ENCODE measurements around the gene SMG7. TPM values are rescaled to one million over a fixed set of nuclear protein-coding genes. Genes with fewer than 3 reads are reported as not detected.

Gene SMG7
- total RNA-seq, 1 donor from 2014 or later, result 79.8 TPM

- Mint-ChIP-seq H3K9me3 (no peaks in the 10 kb centered on the region), H3K27me3 (no peaks in the 10 kb centered on the region), H3K27ac (no peak overlapping the region), H3K4me1 (peaks cover 18% of the 10 kb centered on the region), H3K4me3 (no peak overlapping the region), H3K36me3 (ENCODE audit: low read depth) (peaks cover 16% of the 10 kb centered on the region)
- intact Hi-C loops (cut with micrococcal nuclease), result no loop called here
- DNase-seq, result no peak
These were observed 36.4 kb downstream of the SMG7 start for GRCh38 chr1:183508694-183509093.

DNA sequence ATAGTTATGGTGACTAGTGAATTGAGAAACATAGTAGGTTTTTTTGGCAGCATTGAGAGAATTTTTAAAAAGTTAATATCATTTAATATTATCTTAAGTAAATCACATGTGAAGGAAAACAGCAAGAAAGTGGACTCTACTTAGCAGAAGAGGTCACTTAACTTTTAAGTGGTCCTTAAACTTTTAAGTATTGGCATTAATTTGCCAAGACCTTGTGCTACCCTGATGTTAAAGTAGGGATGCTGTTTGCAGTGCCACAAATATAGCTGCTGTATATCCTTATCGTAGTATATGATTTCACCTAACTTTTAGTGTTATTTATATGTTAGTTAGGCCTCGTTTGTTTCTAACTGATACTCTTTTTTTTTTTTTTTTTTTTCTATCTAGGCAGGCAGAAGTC lies 40.2 kb downstream of the SMG7 start:
- no peak overlapping the region for H3K27ac Mint-ChIP-seq
- peaks cover 33% of the 10 kb centered on the region for H3K4me1 Mint-ChIP-seq
- no peak overlapping the region for H3K4me3 Mint-ChIP-seq
- H3K27me3 Mint-ChIP-seq, result no peaks in the 10 kb centered on the region
- no peaks in the 10 kb centered on the region for H3K9me3 Mint-ChIP-seq
- no peak for DNase-seq
- intact Hi-C loops (cut with micrococcal nuclease), result no loop called here
- H3K36me3 Mint-ChIP-seq (ENCODE audit: low read depth), result peaks cover 31% of the 10 kb centered on the region

DNA sequence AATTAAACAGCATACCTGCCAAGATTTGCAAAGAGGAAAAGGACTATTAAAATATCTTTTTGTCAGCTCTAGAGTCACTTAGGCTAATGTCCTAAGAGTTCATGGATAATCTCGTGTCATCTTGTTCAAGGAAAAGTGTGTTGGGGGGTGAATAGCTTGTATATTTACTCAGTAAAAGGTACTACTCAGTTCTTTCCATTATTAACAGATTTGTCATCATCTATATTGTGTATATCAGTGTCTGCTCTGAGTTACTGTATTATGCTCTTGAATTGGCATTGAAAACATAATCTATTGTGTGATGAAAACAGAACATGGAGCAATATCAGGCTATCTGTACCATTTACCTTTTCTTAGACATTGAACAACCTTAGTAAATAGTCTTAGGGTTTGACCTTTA lies 41.9 kb downstream of the SMG7 start:
- no peak overlapping the region for H3K4me3 Mint-ChIP-seq
- H3K27ac Mint-ChIP-seq, result no peak overlapping the region
- H3K4me1 Mint-ChIP-seq, result peaks cover 30% of the 10 kb centered on the region
- H3K27me3 Mint-ChIP-seq, result no peaks in the 10 kb centered on the region
- no peak for DNase-seq
- intact Hi-C loops (cut with micrococcal nuclease), result no loop called here
- H3K9me3 Mint-ChIP-seq, result no peaks in the 10 kb centered on the region
- peaks cover 40% of the 10 kb centered on the region for H3K36me3 Mint-ChIP-seq (ENCODE audit: low read depth)

DNA sequence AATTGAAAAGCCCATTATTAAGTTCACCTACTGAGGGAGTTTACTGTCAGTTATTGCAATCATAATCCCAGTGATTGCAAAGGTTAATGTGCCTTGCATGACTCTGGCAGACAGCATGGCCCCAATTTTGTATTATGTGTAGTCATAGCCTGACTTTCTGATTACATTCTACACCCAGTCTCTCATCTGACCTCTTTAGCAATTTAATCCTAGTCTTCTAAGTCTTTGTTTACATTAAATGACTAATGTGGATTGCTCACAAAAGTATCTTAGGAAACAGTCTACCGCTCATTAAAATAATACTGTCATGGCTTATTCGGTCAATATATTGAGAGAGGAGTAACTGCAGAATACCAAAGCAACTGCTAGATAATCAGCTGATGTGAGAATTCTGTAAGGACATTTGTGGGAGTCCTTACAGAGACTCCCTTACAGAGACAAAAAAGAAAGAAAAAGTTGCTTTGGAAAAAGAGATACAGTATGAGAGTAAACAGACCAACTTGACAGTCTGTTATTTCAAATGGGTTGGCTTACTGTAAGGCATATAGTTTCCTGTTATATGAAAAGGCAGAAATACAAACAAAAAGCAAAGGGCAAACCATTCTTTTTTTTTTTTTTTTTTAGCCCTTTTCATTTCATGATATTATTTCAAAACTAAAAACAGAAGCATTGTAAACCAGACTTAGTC lies 42.8 kb downstream of the SMG7 start:
- no peaks in the 10 kb centered on the region for H3K9me3 Mint-ChIP-seq
- H3K36me3 Mint-ChIP-seq (ENCODE audit: low read depth), result peaks cover 41% of the 10 kb centered on the region
- intact Hi-C loops (cut with micrococcal nuclease), result no loop called here
- H3K4me3 Mint-ChIP-seq, result no peak overlapping the region
- no peak for DNase-seq
- H3K27ac Mint-ChIP-seq, result peak overlapping the region; percentile 76
- H3K27me3 Mint-ChIP-seq, result no peaks in the 10 kb centered on the region
- peaks cover 30% of the 10 kb centered on the region for H3K4me1 Mint-ChIP-seq

- Mint-ChIP-seq H3K4me3 (no peak overlapping the region), H3K4me1 (peaks cover 23% of the 10 kb centered on the region), H3K9me3 (no peaks in the 10 kb centered on the region), H3K27ac (no peak overlapping the region), H3K36me3 (ENCODE audit: low read depth) (peaks cover 44% of the 10 kb centered on the region), H3K27me3 (no peaks in the 10 kb centered on the region)
- no peak for DNase-seq
- intact Hi-C loops (cut with micrococcal nuclease), result no loop called here
These were observed 44.4 kb downstream of the SMG7 start for GRCh38 chr1:183516725-183517124.

DNA sequence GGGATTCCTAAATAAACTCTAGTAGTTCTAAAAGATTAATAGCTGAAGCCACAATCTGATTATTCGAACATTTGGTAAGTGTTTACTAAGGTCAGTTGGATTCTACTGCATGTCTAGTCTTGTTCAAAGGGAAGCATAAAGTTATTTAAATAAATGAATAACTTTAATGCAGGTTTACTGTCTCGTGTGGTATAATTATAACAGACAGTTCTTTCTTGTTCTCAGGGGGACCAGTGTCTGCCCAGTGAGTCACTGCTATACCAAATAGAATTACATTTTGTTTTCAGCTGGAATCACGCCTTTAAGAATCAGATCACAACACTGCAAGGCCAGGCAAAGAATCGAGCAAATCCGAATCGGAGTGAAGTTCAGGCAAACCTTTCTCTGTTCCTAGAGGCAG lies 45.1 kb downstream of the SMG7 start:
- H3K4me1 Mint-ChIP-seq, result peaks cover 21% of the 10 kb centered on the region
- no peak overlapping the region for H3K27ac Mint-ChIP-seq
- intact Hi-C loops (cut with micrococcal nuclease), result no loop called here
- peaks cover 42% of the 10 kb centered on the region for H3K36me3 Mint-ChIP-seq (ENCODE audit: low read depth)
- H3K9me3 Mint-ChIP-seq, result no peaks in the 10 kb centered on the region
- H3K27me3 Mint-ChIP-seq, result no peaks in the 10 kb centered on the region
- DNase-seq, result no peak
- H3K4me3 Mint-ChIP-seq, result no peak overlapping the region

DNA sequence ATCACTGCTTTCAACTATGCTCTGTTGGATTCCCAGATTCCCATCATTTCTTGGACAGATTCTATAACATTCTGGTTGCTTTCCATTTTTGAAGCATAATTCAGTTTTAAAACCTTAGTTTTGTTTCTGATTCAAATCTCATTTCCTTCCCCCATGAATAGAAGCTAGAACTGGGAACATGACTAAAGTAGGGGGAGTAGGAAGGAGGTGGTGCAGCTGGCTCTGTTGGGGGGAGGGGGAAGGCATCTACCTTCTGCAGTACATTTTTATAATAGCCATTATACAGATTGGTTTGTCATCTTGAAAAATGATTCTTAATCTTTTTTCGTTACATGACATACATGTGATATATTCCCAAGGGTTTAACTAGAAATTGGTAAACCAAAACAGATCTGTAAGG lies 48.1 kb downstream of the SMG7 start:
- Mint-ChIP-seq H3K4me1 (peaks cover 9% of the 10 kb centered on the region), H3K4me3 (no peak overlapping the region), H3K9me3 (no peaks in the 10 kb centered on the region), H3K27me3 (no peaks in the 10 kb centered on the region), H3K36me3 (ENCODE audit: low read depth) (peaks cover 44% of the 10 kb centered on the region), H3K27ac (no peak overlapping the region)
- DNase-seq, result no peak
- intact Hi-C loops (cut with micrococcal nuclease), result no loop called here

GRCh38 chr1:183522104-183522503 lies 49.8 kb downstream of the SMG7 start:
- H3K4me3 Mint-ChIP-seq, result no peak overlapping the region
- intact Hi-C loops (cut with micrococcal nuclease), result no loop called here
- no peaks in the 10 kb centered on the region for H3K9me3 Mint-ChIP-seq
- peaks cover 38% of the 10 kb centered on the region for H3K36me3 Mint-ChIP-seq (ENCODE audit: low read depth)
- H3K27ac Mint-ChIP-seq, result no peak overlapping the region
- H3K27me3 Mint-ChIP-seq, result no peaks in the 10 kb centered on the region
- no peak for DNase-seq
- peaks cover 4% of the 10 kb centered on the region for H3K4me1 Mint-ChIP-seq

DNA sequence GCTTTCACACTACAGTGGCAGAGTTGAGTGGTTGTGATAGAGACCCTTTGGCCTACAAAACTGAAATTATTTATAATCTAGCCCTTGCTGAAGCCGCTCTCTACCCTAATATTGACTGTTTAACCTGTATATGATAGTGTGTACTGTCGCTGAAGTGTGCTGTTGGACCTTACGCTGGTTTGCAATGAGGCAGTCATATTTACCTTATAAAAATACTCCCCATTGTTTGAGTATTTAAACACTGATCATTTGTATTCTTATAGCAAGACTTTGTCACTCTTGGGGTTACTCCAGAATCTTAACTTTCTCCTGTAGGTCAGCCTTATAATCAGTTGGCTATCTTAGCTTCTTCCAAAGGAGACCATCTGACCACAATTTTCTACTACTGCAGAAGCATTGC lies 56.3 kb downstream of the SMG7 start:
- no peak overlapping the region for H3K27ac Mint-ChIP-seq
- H3K4me1 Mint-ChIP-seq, result peaks cover 3% of the 10 kb centered on the region
- H3K4me3 Mint-ChIP-seq, result no peak overlapping the region
- DNase-seq, result no peak
- peaks cover 39% of the 10 kb centered on the region for H3K36me3 Mint-ChIP-seq (ENCODE audit: low read depth)
- no peaks in the 10 kb centered on the region for H3K27me3 Mint-ChIP-seq
- no peaks in the 10 kb centered on the region for H3K9me3 Mint-ChIP-seq
- intact Hi-C loops (cut with micrococcal nuclease), result no loop called here

DNA sequence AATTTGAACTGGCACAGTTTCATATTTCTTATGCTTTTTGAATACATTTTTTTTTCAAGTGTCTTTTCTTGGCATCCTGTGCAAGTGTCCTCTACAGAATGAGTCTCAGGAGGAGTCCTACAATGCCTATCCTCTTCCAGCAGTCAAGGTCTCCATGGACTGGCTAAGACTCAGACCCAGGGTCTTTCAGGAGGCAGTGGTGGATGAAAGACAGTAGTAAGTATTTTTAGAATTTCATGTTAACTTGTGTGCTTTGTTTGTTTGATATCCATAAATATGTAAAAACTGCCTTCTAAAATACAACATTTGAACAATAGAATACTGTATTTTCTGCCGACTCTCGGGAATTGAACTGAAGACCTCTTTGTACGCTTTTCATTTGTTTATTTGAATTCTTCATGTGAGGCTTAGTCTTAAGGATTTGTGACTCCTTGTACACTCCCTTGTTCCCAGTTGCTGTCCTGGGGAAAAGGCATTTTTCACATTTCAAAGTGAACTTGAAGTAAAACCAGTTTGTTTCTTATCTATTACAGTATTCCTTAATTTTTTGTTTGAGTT lies 61.4 kb downstream of the SMG7 start:
- DNase-seq, result no peak
- Mint-ChIP-seq H3K4me3 (no peak overlapping the region), H3K27me3 (no peaks in the 10 kb centered on the region), H3K4me1 (peaks cover 3% of the 10 kb centered on the region), H3K27ac (no peak overlapping the region), H3K9me3 (no peaks in the 10 kb centered on the region), H3K36me3 (ENCODE audit: low read depth) (peaks cover 51% of the 10 kb centered on the region)
- intact Hi-C loops (cut with micrococcal nuclease), result no loop called here

DNA sequence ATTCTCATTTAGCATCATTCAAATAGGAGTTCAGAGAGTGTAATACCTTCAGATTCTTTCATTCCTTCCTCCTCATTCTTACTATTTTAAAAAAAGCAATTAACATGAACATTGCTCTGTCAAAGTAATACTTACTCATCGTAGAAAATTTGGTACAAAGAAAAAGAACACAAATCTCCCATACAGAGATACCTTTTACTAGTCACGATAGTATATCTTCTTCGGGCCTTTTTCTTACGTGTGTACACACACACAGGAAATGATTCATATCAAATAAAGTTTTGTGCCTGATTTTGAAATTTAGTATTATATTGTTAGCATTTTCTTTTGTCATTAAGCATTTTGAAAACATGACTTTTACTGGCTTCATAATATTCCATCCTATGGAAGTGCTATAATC lies 65.1 kb downstream of the SMG7 start:
- DNase-seq, result no peak
- Mint-ChIP-seq H3K36me3 (ENCODE audit: low read depth) (peaks cover 59% of the 10 kb centered on the region), H3K9me3 (no peaks in the 10 kb centered on the region), H3K4me1 (peaks cover 4% of the 10 kb centered on the region), H3K27ac (no peak overlapping the region), H3K27me3 (no peaks in the 10 kb centered on the region), H3K4me3 (no peak overlapping the region)
- intact Hi-C loops (cut with micrococcal nuclease), result no loop called here

DNA sequence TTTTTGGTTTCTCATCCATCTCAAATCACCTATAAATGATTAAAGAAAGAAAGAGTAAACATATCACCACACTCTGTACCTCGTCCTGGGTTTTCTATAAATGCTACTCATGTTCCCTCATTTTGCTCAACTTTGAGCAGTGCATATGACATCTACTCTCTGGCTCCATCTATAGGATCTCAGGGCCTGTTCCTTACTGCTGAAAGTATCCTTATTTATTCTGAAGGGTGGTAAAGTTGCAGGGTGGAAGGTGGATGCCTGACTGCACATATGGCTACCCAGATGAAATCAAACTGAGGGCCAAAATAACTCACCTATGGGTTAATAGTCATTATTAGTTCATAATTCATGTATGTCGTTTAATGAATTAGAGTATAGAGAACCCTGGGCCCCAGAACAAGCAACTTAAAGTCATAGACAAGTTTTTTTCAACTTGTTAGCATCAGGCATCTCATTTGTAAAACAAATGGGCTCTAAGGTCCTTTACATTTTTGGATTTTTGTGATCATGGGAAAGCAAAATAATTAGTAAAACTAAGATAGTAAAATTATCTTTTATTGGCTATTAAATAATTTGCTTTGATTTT lies 71.4 kb downstream of the SMG7 start:
- H3K9me3 Mint-ChIP-seq, result no peaks in the 10 kb centered on the region
- no peaks in the 10 kb centered on the region for H3K27me3 Mint-ChIP-seq
- peak overlapping the region; percentile 12 for H3K27ac Mint-ChIP-seq
- no peak overlapping the region for H3K4me3 Mint-ChIP-seq
- DNase-seq, result peak; percentile 77
- peaks cover 12% of the 10 kb centered on the region for H3K4me1 Mint-ChIP-seq
- H3K36me3 Mint-ChIP-seq (ENCODE audit: low read depth), result peaks cover 67% of the 10 kb centered on the region
- intact Hi-C loops (cut with micrococcal nuclease), result loop anchor here (1.0 to 2.0 kb wide), 3 partner anchors 73 to 263 kb away; no protein-coding TSS in a partner anchor

- H3K9me3 Mint-ChIP-seq, result no peaks in the 10 kb centered on the region
- intact Hi-C loops (cut with micrococcal nuclease), result no loop called here
- H3K4me1 Mint-ChIP-seq, result peaks cover 12% of the 10 kb centered on the region
- H3K27me3 Mint-ChIP-seq, result no peaks in the 10 kb centered on the region
- DNase-seq, result no peak
- H3K27ac Mint-ChIP-seq, result no peak overlapping the region
- no peak overlapping the region for H3K4me3 Mint-ChIP-seq
- peaks cover 63% of the 10 kb centered on the region for H3K36me3 Mint-ChIP-seq (ENCODE audit: low read depth)
These were observed 72.4 kb downstream of the SMG7 start for GRCh38 chr1:183544598-183545297.

GRCh38 chr1:183546427-183546826 lies 74.1 kb downstream of the SMG7 start:
- DNase-seq, result no peak
- intact Hi-C loops (cut with micrococcal nuclease), result no loop called here
- no peaks in the 10 kb centered on the region for H3K9me3 Mint-ChIP-seq
- no peak overlapping the region for H3K27ac Mint-ChIP-seq
- H3K4me1 Mint-ChIP-seq, result peaks cover 12% of the 10 kb centered on the region
- peaks cover 66% of the 10 kb centered on the region for H3K36me3 Mint-ChIP-seq (ENCODE audit: low read depth)
- H3K4me3 Mint-ChIP-seq, result no peak overlapping the region
- H3K27me3 Mint-ChIP-seq, result no peaks in the 10 kb centered on the region

Measured in activated CD4-positive, alpha-beta T cell treated with anti-CD3 and anti-CD28 coated beads, Interleukin-2, amount 10 ng/mL, durations not matched to agents 24 days and 14 days (primary cell).